HUES64 (cell line): ENCODE data around the gene BRAP.
"Not testable (repeated sequence)": the region's sequence is repeated elsewhere in the genome, so short reads cannot be mapped to it uniquely, and the experiment has no call there.

ENCODE experiments used
- H3K27ac ChIP-seq: 2 replicates; pipeline ENCODE4 v1.7.0; 2013; ENCODE audit warnings: low read depth, low read length, inconsistent platforms
- H3K27me3 ChIP-seq: 2 replicates; pipeline ENCODE4 v1.6.1; 2013; ENCODE audit warnings: mild to moderate bottlenecking, low read length; ENCODE audit not compliant: insufficient read depth
- H3K36me3 ChIP-seq: 2 replicates; pipeline ENCODE4 v1.6.1; 2013; ENCODE audit warnings: mild to moderate bottlenecking, low read length; ENCODE audit not compliant: insufficient read depth
- H3K4me1 ChIP-seq: 2 replicates; pipeline ENCODE4 v1.6.1; 2013; ENCODE audit warnings: mild to moderate bottlenecking, low read length, moderate library complexity; ENCODE audit not compliant: insufficient read depth
- H3K4me3 ChIP-seq: 2 replicates; pipeline ENCODE4 v1.5.1; 2013; ENCODE audit warnings: mild to moderate bottlenecking, low read length, moderate library complexity
- H3K9ac ChIP-seq: 2 replicates; pipeline ENCODE4 v1.6.1; 2013; ENCODE audit warnings: mild to moderate bottlenecking, low read depth, low read length
- H3K9me3 ChIP-seq: 2 replicates; pipeline ENCODE4 v1.6.1; 2013; ENCODE audit warnings: low read depth, low read length; ENCODE audit not compliant: insufficient read depth
- WGBS: fragments of 150-250, 120-280 bp; methylation state at CpG from one replicate; pipeline ENCODE4 v1.1.7; 2013; ENCODE audit warnings: missing lambda C conversion rate; 5-methylcytosine and 5-hydroxymethylcytosine counted together

The BRAP gene

DNA sequence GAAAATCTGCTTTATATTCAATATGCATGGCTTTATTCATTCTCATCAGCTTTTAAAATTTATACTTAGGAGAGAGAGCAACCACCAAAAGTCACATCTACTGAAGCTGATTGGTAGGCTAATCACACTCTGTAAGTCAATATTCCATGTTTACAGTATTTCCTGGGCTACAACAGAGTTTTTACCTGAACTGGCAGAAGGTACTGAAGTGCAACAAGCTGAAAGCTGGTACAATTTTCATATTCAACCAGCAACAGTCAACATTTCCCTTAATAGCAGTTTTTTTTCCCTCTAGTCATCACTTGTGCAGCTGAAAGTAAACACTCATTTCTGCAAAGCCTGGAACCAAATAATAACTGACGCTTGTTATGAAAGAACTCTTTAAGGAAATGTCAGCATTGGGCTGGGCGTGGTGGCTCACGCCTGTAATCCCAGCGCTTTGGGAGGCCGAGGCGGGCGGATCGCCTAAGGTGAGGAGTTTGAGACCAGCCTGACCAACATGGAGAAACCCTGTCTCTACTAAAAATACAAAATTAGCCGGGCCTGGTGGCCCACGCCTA, 12.9 kb downstream of the BRAP start:
- no peaks in the 10 kb centered on the region for H3K4me1 ChIP-seq
- H3K36me3 ChIP-seq, result peaks cover 94% of the 10 kb centered on the region
- H3K27ac ChIP-seq, result no peak overlapping the region
- no peaks in the 10 kb centered on the region for H3K9me3 ChIP-seq
- no peak overlapping the region for H3K4me3 ChIP-seq
- WGBS, result 96% methylated on average over 10 of the region's 10 CpGs
- H3K9ac ChIP-seq, result no peak overlapping the region
- no peaks in the 10 kb centered on the region for H3K27me3 ChIP-seq

DNA sequence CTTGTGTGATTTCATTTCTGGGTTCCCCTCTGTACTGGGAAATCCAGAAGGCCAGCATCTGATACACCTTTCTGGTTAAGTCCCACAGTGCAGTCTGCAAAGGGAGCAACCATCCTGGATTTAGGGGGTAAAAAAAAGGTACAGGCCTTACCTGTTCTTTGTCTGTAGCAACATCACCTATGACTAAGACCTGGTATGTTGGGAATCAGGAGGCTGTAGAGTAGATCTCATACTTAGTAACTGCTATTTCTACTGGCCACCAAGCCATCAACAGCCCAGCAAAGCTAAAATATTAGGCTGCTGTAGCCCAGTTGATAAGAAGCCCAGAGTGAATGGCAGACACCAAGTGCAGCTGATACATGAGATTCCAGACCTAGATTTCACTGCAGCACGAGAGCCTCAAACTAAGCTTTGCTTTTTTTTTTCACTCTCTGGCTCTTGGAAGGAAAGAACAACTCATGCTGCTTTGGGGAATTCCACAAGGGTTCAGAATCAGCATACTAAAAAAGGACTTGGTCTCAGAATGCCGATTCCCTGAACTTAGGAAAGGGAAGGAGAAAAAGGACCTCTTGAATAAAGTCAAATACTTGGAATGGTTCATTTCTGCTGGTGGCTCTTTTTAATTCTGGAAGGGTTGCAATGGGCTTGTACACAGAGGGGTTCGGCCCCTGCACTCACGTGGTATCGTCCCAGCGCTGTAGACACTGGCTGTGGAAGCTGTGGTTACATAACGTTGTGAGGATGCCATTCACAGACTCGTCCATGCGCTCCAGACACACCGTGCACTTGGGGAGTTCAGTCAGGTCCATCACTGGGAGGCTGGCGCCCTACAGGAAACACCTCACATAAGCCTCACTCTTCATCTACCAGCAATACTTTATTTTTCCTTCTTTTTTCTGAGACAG, 20.5 kb downstream of the BRAP start:
- Histone ChIP-seq H3K36me3 (peaks cover 83% of the 10 kb centered on the region), H3K27me3 (no peaks in the 10 kb centered on the region), H3K9ac (0 out of 2 replicates have a peak overlapping the region, but pooled peaks have one; percentile 19), H3K27ac (peak overlapping the region; percentile 37; the same call in 1 of the 2 replicates), H3K4me3 (no peak overlapping the region), H3K4me1 (peaks cover 4% of the 10 kb centered on the region; the same call in 1 of the 2 replicates), H3K9me3 (no peaks in the 10 kb centered on the region)
- WGBS, result 91% methylated on average over 11 of the region's 11 CpGs

DNA sequence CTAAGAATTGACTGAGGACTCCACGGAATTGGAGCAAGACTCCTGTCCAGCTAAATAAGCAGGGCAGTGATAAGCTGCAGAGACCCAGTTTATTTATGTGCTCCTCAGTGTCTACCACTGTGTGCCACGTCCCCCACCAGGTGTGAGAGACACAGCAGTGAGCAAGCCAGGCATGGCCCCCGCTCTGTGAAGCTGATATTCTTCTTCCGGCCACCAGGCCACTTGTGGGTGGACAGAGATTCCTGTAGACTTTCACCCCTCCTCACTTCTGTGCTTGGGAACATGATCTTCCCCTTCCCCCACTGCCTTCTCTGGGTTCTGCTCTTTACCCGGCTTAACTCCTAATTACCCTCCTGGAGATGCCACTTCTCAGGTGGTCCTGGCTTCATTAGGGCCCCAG, 21.3 kb downstream of the BRAP start:
- Histone ChIP-seq H3K4me3 (no peak overlapping the region), H3K9ac (0 out of 2 replicates have a peak overlapping the region, but pooled peaks have one; percentile 19), H3K9me3 (no peaks in the 10 kb centered on the region), H3K27me3 (no peaks in the 10 kb centered on the region), H3K36me3 (peaks cover 83% of the 10 kb centered on the region), H3K4me1 (peaks cover 4% of the 10 kb centered on the region; the same call in 1 of the 2 replicates), H3K27ac (no peak overlapping the region)
- WGBS, result 90% methylated on average over 5 of the region's 5 CpGs

DNA sequence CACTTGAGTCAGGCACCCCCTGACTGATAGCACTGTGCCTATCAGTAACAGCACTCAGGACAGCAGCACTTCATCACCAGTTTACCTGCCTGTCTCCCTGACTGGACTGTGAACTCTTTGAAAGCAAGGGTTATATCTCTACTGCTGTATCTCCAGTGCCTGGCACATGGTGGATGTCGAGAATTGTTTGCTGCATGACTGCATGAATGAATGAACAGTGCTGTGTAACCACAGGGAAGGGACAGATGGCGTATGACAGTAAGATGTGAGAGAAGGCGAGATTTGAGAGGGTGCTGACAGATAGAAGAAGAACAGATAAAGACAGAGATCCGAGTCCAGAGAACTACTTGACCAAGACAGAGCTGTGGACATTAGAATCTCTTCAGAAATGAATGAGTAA, 29.7 kb downstream of the BRAP start:
- Histone ChIP-seq H3K4me3 (no peak overlapping the region), H3K36me3 (peaks cover 83% of the 10 kb centered on the region), H3K9me3 (no peaks in the 10 kb centered on the region), H3K27ac (no peak overlapping the region), H3K27me3 (no peaks in the 10 kb centered on the region), H3K4me1 (no peaks in the 10 kb centered on the region), H3K9ac (no peak overlapping the region)
- 92% methylated on average over 4 of the region's 4 CpGs for WGBS

DNA sequence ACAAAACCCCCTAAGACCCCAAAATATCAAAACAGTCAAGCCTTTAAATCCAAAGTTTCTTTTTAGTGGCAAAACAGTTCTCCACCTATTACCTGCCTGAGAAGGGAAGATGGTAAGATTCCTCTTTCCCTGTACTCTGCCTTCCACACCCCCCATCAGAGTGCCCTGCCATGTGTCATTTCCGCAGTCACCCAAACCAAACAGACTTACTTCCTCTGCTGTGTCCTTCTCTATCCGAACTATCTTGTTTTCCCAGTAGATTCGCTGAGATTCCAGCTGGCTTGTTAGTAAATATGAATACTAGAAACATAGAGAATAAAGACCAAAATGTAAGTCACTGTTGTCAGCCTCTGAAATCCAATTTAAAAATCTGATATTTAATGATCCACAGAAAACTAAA, 30.4 kb downstream of the BRAP start:
- H3K9me3 ChIP-seq, result no peaks in the 10 kb centered on the region
- no peaks in the 10 kb centered on the region for H3K4me1 ChIP-seq
- no peak overlapping the region for H3K4me3 ChIP-seq
- H3K27me3 ChIP-seq, result no peaks in the 10 kb centered on the region
- H3K9ac ChIP-seq, result no peak overlapping the region
- H3K27ac ChIP-seq, result no peak overlapping the region
- 95% methylated on average over 2 of the region's 3 CpGs for WGBS
- H3K36me3 ChIP-seq, result peaks cover 85% of the 10 kb centered on the region

DNA sequence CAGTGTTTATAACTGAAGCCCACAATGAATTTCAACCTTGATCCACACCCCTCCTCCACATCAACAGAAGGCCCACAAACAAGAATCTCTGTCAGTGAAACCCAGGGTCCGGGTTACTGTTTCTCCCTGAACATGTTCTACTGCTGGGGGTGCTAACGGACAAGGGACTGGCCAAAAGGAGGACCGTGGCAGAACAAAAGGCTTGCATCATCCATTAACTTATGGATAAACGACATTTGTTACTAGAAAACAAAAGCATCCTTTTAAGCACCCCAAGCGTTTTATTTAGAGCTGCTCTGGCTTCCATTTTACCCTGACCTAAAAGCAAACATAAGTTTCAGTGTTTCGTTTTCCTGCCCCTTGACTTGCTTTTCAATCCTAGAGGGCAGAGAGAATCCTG, 32.2 kb downstream of the BRAP start:
- H3K4me1 ChIP-seq, result no peaks in the 10 kb centered on the region
- H3K27ac ChIP-seq, result no peak overlapping the region
- H3K27me3 ChIP-seq, result no peaks in the 10 kb centered on the region
- 96% methylated on average over 6 of the region's 6 CpGs for WGBS
- no peak overlapping the region for H3K4me3 ChIP-seq
- peaks cover 83% of the 10 kb centered on the region for H3K36me3 ChIP-seq
- no peaks in the 10 kb centered on the region for H3K9me3 ChIP-seq
- no peak overlapping the region for H3K9ac ChIP-seq

DNA sequence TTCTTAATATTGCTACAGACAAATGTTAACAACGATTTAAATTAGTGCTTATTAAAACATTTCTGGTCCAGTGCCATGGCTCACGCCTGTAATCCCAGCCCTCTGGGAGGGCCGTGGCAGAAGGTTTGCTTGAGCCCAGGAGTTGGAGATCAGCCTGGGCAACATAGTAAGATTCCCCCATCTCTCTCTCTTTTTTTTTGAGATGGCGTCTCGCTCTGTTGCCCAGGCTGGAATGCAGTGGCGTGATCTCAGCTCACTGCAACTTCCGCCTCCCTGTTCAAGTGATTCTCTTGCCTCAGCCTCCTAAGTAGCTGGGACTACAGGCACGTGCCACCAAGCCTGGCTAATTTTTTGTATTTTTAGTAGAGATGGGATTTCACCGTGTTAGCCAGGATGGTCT, 33.2 kb downstream of the BRAP start:
- H3K4me1 ChIP-seq, H3K9me3 ChIP-seq, H3K27me3 ChIP-seq, H3K4me3 ChIP-seq, H3K9ac ChIP-seq, H3K27ac ChIP-seq: not testable (repeated sequence)
- 97% methylated on average over 9 of the region's 9 CpGs for WGBS
- peaks cover 79% of the 10 kb centered on the region for H3K36me3 ChIP-seq

DNA sequence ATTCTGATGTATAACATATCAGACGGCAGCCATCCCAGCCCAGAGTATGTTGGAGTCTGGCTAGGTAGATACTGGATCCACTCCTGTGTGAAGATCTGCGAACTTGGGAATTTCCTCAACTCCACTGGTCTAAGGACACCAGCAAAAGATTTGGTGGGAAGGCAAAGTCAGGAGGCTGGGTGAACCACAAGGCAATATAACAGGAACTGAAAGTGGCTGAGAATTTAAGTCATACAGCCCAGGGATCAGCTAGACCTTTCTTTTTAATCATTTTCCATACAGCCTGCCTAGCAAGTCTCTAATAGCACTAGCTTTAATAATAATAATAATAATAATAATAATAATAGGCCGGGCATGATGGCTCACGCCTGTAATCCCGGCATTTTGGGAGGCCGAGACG, 34.8 kb downstream of the BRAP start:
- whole genome bisulfite sequencing, result over 99% methylated on average over 7 of the region's 7 CpGs
- H3K9ac ChIP-seq, result no peak overlapping the region
- peaks cover 79% of the 10 kb centered on the region for H3K36me3 ChIP-seq
- no peaks in the 10 kb centered on the region for H3K27me3 ChIP-seq
- no peaks in the 10 kb centered on the region for H3K9me3 ChIP-seq
- no peak overlapping the region for H3K4me3 ChIP-seq
- H3K4me1 ChIP-seq, result no peaks in the 10 kb centered on the region
- H3K27ac ChIP-seq, result no peak overlapping the region

DNA sequence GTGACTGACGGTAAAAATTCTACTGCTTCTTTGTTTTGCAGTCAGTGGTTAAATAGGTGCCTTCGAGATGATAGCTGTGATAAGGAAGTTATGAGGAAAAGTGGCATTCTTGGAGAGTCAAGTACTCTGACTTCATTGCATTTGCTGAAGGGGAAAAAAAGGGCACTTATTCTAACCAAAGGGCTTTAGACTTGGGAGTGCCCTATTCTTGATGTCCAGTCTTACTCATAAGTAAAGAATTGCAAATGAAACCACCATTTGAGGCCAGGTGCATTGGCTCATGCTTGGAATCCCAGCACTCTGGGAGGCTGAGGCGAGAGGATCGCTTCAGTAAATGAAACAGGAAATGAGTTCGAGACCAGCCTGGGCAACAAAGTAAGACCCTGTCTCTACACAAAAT, 40.3 kb downstream of the BRAP start:
- no peaks in the 10 kb centered on the region for H3K4me1 ChIP-seq
- 98% methylated on average over 5 of the region's 5 CpGs for WGBS
- no peak overlapping the region for H3K4me3 ChIP-seq
- H3K9ac ChIP-seq, result no peak overlapping the region
- H3K9me3 ChIP-seq, result no peaks in the 10 kb centered on the region
- no peak overlapping the region for H3K27ac ChIP-seq
- no peaks in the 10 kb centered on the region for H3K27me3 ChIP-seq
- peaks cover 73% of the 10 kb centered on the region for H3K36me3 ChIP-seq

DNA sequence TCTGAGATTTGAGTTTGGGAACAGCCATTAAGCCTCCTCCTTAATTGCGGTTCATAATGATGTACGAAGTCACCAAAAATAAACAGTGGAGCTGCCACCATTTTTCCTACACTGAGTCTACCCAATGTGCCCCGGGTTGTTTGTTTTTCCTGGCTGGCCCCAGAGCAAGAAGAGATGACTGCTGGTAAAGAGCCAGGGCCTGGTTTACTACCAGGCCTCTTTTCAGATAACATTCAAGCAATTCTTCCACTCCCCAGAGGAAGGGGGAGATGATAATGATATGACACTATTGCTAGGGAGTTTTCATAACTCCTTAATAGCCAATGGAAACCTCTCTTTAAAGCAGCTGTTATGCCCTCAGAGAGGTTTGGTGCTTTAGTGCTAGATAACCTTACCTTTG, 42.3 kb downstream of the BRAP start:
- Histone ChIP-seq H3K27me3 (no peaks in the 10 kb centered on the region), H3K4me3 (no peak overlapping the region), H3K4me1 (no peaks in the 10 kb centered on the region), H3K9me3 (no peaks in the 10 kb centered on the region), H3K9ac (no peak overlapping the region), H3K27ac (no peak overlapping the region), H3K36me3 (peaks cover 59% of the 10 kb centered on the region)
- WGBS, result 90% methylated on average over 3 of the region's 3 CpGs

DNA sequence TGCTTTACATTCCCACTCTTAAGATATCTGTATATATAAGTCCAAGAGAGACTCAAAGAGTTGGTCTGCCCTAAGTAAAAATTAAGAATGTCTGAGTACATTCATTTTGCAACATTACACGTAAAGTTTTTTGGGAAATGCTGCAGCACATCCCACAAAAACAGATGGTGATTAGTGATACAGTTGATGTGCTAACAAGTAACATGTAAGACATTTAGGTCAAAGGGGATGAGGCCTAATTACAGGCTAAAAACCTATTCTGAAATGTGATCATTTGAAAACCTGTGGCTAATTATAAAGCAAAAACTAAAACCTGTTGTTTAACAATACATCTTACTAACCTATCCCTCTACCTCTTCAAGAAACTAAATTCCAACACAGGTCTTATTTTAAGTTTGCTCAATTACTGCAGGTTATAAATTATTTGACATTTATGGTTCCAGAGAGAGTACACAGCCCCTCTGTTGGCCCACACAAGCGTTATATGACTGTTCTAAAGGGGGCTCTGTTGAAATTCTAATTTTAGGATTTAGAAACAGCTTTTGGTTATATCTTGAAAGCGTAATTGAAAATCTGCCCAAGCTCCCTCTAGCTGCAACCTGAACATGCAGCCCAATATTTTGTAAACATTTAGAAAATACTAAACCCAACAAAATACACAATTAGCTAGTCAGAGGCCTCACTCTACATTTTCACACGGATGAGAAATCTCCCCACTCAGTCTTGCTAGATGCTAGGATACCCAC, 42.9 kb downstream of the BRAP start:
- Histone ChIP-seq H3K4me1 (no peaks in the 10 kb centered on the region), H3K4me3 (no peak overlapping the region), H3K9me3 (no peaks in the 10 kb centered on the region), H3K27ac (no peak overlapping the region), H3K9ac (no peak overlapping the region), H3K36me3 (peaks cover 59% of the 10 kb centered on the region), H3K27me3 (no peaks in the 10 kb centered on the region)
- WGBS, result 92% methylated on average over 4 of the region's 4 CpGs
